K562 (cell line): Measurements from ENCODE around the gene CPEB1. TPM values are rescaled to one million over a fixed set of nuclear protein-coding genes. Genes with fewer than 3 reads are reported as not detected.

Source experiments
- ARID2 ChIP-seq: fragments of 450-650 bp; IDR thresholded peaks from 2 replicates; pipeline ENCODE4 v1.6.1; 2017; ENCODE audit warnings: antibody characterized with exemption, mild to moderate bottlenecking
- ATF3 ChIP-seq, 2 experiments: fragments of 450-650 bp in 1 of 2; sonication (generic) in 1 of 2; formaldehyde crosslinking in 1 of 2; IDR thresholded peaks in 1 of 2; conservative IDR thresholded peaks in 1 of 2; 2 replicates each; pipeline versions ENCODE4 v1.6.1 to v1.8.1; 2016 to 2023; ENCODE audit warnings: mild to moderate bottlenecking in 2 of 2, moderate library complexity in 2 of 2, inconsistent platforms in 1 of 2, missing genetic modification reagents in 1 of 2
- COPS2 ChIP-seq: fragments of 450-650 bp; conservative IDR thresholded peaks from 2 replicates; pipeline ENCODE4 v1.6.1; 2016; ENCODE audit warnings: mild to moderate bottlenecking, moderate library complexity
- EP300 ChIP-seq: IDR thresholded peaks from 2 replicates; pipeline ENCODE4 v1.6.1; 2012; ENCODE audit warnings: low read length, improper control_type of control experiment
- FOSL1 ChIP-seq: fragments of 200-800 bp; sonication (Bioruptor generic); conservative IDR thresholded peaks from 2 replicates; pipeline ENCODE4 v1.6.1; 2016; ENCODE audit warnings: missing genetic modification characterization, missing compliant biosample characterization
- ILK ChIP-seq: fragments of 450-650 bp; IDR thresholded peaks from 2 replicates; pipeline ENCODE4 v1.6.1; 2016; ENCODE audit warnings: missing genetic modification characterization, low read depth, mild to moderate bottlenecking, missing compliant biosample characterization, moderate library complexity, borderline replicate concordance
- JUND ChIP-seq, 2 experiments: IDR thresholded peaks; 2 replicates in 1 of 2; 3 replicates in 1 of 2; pipeline ENCODE4 v1.6.1; 2011; ENCODE audit warnings: borderline replicate concordance in 2 of 2, low read depth in 2 of 2, low read length in 2 of 2, improper control_type of control experiment in 1 of 2, missing biosample characterization in 1 of 2, missing genetic modification characterization in 1 of 2, missing genetic modification reagents in 1 of 2
- KLF13 ChIP-seq: fragments of 450-650 bp; IDR thresholded peaks from 2 replicates; pipeline ENCODE4 v1.6.1; 2016; ENCODE audit warnings: missing genetic modification characterization, low read depth, mild to moderate bottlenecking, missing compliant biosample characterization, moderate library complexity, borderline replicate concordance
- NCOA6 ChIP-seq: fragments of 450-650 bp; IDR thresholded peaks from 2 replicates; pipeline ENCODE4 v1.6.1; 2017; ENCODE audit warnings: mild to moderate bottlenecking
- NR4A1 ChIP-seq, 2 experiments: fragments of 250-450 bp in 1 of 2; fragments of 450-650 bp in 1 of 2; sonication (Bioruptor Pico) in 1 of 2; IDR thresholded peaks; 2 replicates each; pipeline versions ENCODE4 v1.4.0 to v1.6.1; 2016 to 2020; ENCODE audit warnings: mild to moderate bottlenecking in 2 of 2, missing compliant biosample characterization in 1 of 2, missing genetic modification characterization in 1 of 2, moderate library complexity in 1 of 2
- PYGO2 ChIP-seq: fragments of 450-650 bp; IDR thresholded peaks from 2 replicates; pipeline ENCODE4 v1.6.1; 2016; ENCODE audit warnings: mild to moderate bottlenecking, missing genetic modification characterization, moderate library complexity, missing compliant biosample characterization
- SMC3 ChIP-seq: conservative IDR thresholded peaks from 2 replicates; pipeline ENCODE4 v1.6.1; 2011; ENCODE audit warnings: low read depth, low read length, improper control_type of control experiment; ENCODE audit not compliant: insufficient read depth
- SOX6 ChIP-seq: fragments of 450-650 bp; IDR thresholded peaks from 2 replicates; pipeline ENCODE4 v1.6.1; 2014; ENCODE audit warnings: mild to moderate bottlenecking
- VEZF1 ChIP-seq: fragments of 200-800 bp; sonication (Bioruptor generic); IDR thresholded peaks from 2 replicates; pipeline ENCODE4 v1.6.1; 2017; ENCODE audit warnings: missing genetic modification characterization, missing compliant biosample characterization
- WHSC1 ChIP-seq: IDR thresholded peaks from one replicate; pipeline ENCODE4 v1.6.1; 2012; ENCODE audit warnings: low read length, control low read depth, inconsistent platforms
- ZNF12 ChIP-seq: sonication (generic); formaldehyde crosslinking; IDR thresholded peaks from 2 replicates; pipeline ENCODE4 v1.4.0; 2020; ENCODE audit warnings: mild to moderate bottlenecking, missing genetic modification reagents
- ZNF274 ChIP-seq: IDR thresholded peaks from 2 replicates; pipeline ENCODE4 v1.6.1; 2011; ENCODE audit warnings: low read depth, mild to moderate bottlenecking, low read length, moderate library complexity, borderline replicate concordance
- ZNF766 ChIP-seq: fragments of 200-800 bp; sonication (Bioruptor generic); conservative IDR thresholded peaks from 2 replicates; pipeline ENCODE4 v1.6.1; 2016; ENCODE audit warnings: missing genetic modification characterization, missing compliant biosample characterization
- polyA plus RNA-seq, 8 experiments: library from polyadenylated mRNA; depleted of rRNA in 4 of 8; stranded (reverse) in 5 of 8; unstranded in 3 of 8; fragments of >200 nt; fragmentation: Nextera tagmentation in 2 of 8; fragmentation: Illumina TruSeq in 1 of 8; extraction: Ambion mirVana in 2 of 8; extraction: Trizol in 1 of 8; gene quantifications; 2 replicates each; pipeline versions ENCODE4 v1.2.1 to v1.2.3, GENCODE V29; 2011 to 2014; ENCODE audit warnings: inconsistent platforms in 1 of 8, missing spikeins in 1 of 8
- total RNA-seq, 7 experiments: library from RNA; depleted of rRNA in 6 of 7; stranded (reverse); fragments of >200 nt in 6 of 7; fragmentation: Illumina TruSeq in 2 of 7; extraction: Trizol in 2 of 7; gene quantifications; 2 replicates each; pipeline versions ENCODE4 v1.2.1 to v1.2.3, GENCODE V29; 2011 to 2021; ENCODE audit warnings: low replicate concordance in 1 of 7
- TF ChIP-seq, protein P1 (sequence below): fragments of 250-450 bp; sonication (Bioruptor Pico); IDR thresholded peaks from 2 replicates; pipeline ENCODE4 v1.5.0; 2020; ENCODE audit warnings: mild to moderate bottlenecking
- TF ChIP-seq, protein P2 (sequence below): sonication (generic); formaldehyde crosslinking; IDR thresholded peaks from 2 replicates; pipeline ENCODE4 v1.8.0; 2022; ENCODE audit warnings: mild to moderate bottlenecking, low read depth, missing genetic modification reagents

Gene CPEB1
- total and polyA plus RNA-seq, 9 of the 15 experiments (the other 6 are each of a cell fraction or from before 2014, with no cell fraction given), result 2.2 to 13.4 (median 9.7) TPM

DNA sequence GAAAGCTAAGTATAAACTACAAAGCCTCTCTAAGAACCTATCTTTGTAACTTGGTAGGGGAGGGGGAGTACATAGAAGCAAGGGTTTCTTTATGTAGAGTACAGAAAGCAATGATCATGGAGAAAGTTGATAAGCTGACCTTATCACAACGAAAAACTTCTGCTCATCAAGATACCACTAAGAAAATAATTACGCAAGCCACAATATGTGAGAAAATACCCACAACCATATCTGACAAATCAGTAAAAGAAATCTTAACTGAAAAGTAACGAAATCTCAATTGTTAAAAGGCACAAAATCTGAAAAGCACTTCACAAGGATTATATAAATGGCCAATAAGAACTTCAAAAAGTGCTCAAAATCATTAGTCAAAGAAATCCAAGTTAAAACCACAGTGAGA is 71.8 kb downstream of the CPEB1 start (continued):
- TF ChIP-seq ATF3 (IDR thresholded peaks at IDR 0.05) (no peak), ATF3 (CRISPR knock-in tag; conservative IDR thresholded peaks at IDR 0.05) (no peak), ILK (tag) (no peak), ARID2 (no peak), KLF13 (tag) (no peak), SMC3 (no peak), NCOA6 (no peak), FOSL1 (no peak), EP300 (peak; percentile 47; the same call in 1 of the 2 replicates), NR4A1 (CRISPR knock-in tag; IDR thresholded peaks at IDR 0.05) (no peak), NR4A1 (tag; IDR thresholded peaks at IDR 0.05) (no peak), VEZF1 (peak; percentile 27; the same call in 1 of the 2 replicates), PYGO2 (tag) (no peak), ZNF766 (CRISPR knock-in tag) (peak; percentile 96), ZNF12 (no peak), COPS2 (no peak), JUND (IDR thresholded peaks at IDR 0.05; ENCODE audit: borderline replicate concordance, low read depth, low read length) (0 out of 2 replicates have a peak, but pooled peaks have one; percentile 11), JUND (tag; IDR thresholded peaks at IDR 0.05; ENCODE audit: borderline replicate concordance, low read depth, low read length) (no peak), ZNF274 (no peak), SOX6 (peak; percentile 60; the same call in 1 of the 2 replicates), WHSC1 (no peak)
- TF ChIP-seq, protein P1, sequence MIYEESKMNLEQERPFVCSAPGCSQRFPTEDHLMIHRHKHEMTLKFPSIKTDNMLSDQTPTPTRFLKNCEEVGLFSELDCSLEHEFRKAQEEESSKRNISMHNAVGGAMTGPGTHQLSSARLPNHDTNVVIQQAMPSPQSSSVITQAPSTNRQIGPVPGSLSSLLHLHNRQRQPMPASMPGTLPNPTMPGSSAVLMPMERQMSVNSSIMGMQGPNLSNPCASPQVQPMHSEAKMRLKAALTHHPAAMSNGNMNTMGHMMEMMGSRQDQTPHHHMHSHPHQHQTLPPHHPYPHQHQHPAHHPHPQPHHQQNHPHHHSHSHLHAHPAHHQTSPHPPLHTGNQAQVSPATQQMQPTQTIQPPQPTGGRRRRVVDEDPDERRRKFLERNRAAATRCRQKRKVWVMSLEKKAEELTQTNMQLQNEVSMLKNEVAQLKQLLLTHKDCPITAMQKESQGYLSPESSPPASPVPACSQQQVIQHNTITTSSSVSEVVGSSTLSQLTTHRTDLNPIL, result no peak
- TF ChIP-seq, protein P2, sequence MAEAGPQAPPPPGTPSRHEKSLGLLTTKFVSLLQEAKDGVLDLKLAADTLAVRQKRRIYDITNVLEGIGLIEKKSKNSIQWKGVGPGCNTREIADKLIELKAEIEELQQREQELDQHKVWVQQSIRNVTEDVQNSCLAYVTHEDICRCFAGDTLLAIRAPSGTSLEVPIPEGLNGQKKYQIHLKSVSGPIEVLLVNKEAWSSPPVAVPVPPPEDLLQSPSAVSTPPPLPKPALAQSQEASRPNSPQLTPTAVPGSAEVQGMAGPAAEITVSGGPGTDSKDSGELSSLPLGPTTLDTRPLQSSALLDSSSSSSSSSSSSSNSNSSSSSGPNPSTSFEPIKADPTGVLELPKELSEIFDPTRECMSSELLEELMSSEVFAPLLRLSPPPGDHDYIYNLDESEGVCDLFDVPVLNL (CRISPR knock-in tag), result no peak
